ENCODE results near the gene C16orf54. TPM values are rescaled to one million over a fixed set of nuclear protein-coding genes. Genes with fewer than 3 reads are reported as not detected.
"Not testable (repeated sequence)": the region's sequence is repeated elsewhere in the genome, so short reads cannot be mapped to it uniquely, and the experiment has no call there.

The C16orf54 gene
- polyA plus RNA-seq, 3 donors: 0.14 to 0.29 (median 0.26) TPM

- not testable (repeated sequence) for DNase-seq (ENCODE audit: extremely low read depth in 1 of 11, low read depth in 9 of 11, low spot score in 4 of 11)
Measured at GRCh38 chr16:29695675-29696074, 50.1 kb downstream of the C16orf54 start.

- DNase-seq (ENCODE audit: extremely low read depth in 1 of 11, low read depth in 9 of 11, low spot score in 4 of 11): no peak
Measured at GRCh38 chr16:29694384-29695195, 51.2 kb downstream of the C16orf54 start.

- DNase-seq (ENCODE audit: extremely low read depth in 1 of 11, low read depth in 9 of 11, low spot score in 4 of 11): not testable (repeated sequence)
Measured at GRCh38 chr16:29692606-29693005, 53.2 kb downstream of the C16orf54 start.

Other genes starting within 250 kb of the C16orf54 start
- gene NPIPB12, start 239.6 kb downstream of the C16orf54 start, polyA plus RNA-seq (ENCODE audit: insufficient read length in 3 of 3): 10 to 100 TPM; 29.8 to 79.0 (median 45.9) TPM
- gene SPN, start 82.7 kb downstream of the C16orf54 start, polyA plus RNA-seq (ENCODE audit: insufficient read length in 3 of 3): 1 to 10 TPM; 1.9 to 2.8 (median 2.5) TPM
- gene QPRT, start 66.8 kb downstream of the C16orf54 start, polyA plus RNA-seq (ENCODE audit: insufficient read length in 3 of 3): 100 to 1,000 TPM; 134 to 182 (median 169) TPM
- gene ZG16, start 32.3 kb upstream of the C16orf54 start, polyA plus RNA-seq (ENCODE audit: insufficient read length in 3 of 3): under 1 TPM in 1 of 3 donors, not detected in 2; 0.09 TPM
- gene KIF22, start 44.8 kb upstream of the C16orf54 start, polyA plus RNA-seq (ENCODE audit: insufficient read length in 3 of 3): 10 to 100 TPM; 63.8 to 78.5 (median 71.9) TPM
- 100 to 1,000 TPM; 299 to 379 (median 301) TPM for gene MAZ, start 60.5 kb upstream of the C16orf54 start, polyA plus RNA-seq (ENCODE audit: insufficient read length in 3 of 3)
- gene PRRT2, start 66.2 kb upstream of the C16orf54 start, polyA plus RNA-seq (ENCODE audit: insufficient read length in 3 of 3): 10 to 100 TPM; 13.3 to 27.2 (median 18.1) TPM
- 10 to 100 TPM; 30.9 to 48.0 (median 42.0) TPM for gene PAGR1, start 70.2 kb upstream of the C16orf54 start, polyA plus RNA-seq (ENCODE audit: insufficient read length in 3 of 3)
- gene MVP, start 74.5 kb upstream of the C16orf54 start, polyA plus RNA-seq (ENCODE audit: insufficient read length in 3 of 3): 10 to 100 TPM; 13.6 to 29.9 (median 14.0) TPM
- 100 to 1,000 TPM in 2 of 3 donors, 10 to 100 TPM in 1; 83.8 to 110 (median 108) TPM for gene CDIPT, start 117.2 kb upstream of the C16orf54 start, polyA plus RNA-seq (ENCODE audit: insufficient read length in 3 of 3)
- gene SEZ6L2, start 153.6 kb upstream of the C16orf54 start, polyA plus RNA-seq (ENCODE audit: insufficient read length in 3 of 3): 10 to 100 TPM in 2 of 3 donors, 1 to 10 TPM in 1; 8.2 to 12.5 (median 12.4) TPM
- gene ASPHD1, start 154.5 kb upstream of the C16orf54 start, polyA plus RNA-seq (ENCODE audit: insufficient read length in 3 of 3): 1 to 10 TPM in 1 of 3 donors, under 1 TPM in 2; 0.47 to 1.3 (median 0.80) TPM
- 10 to 100 TPM; 15.2 to 31.7 (median 16.6) TPM for gene KCTD13, start 180.2 kb upstream of the C16orf54 start, polyA plus RNA-seq (ENCODE audit: insufficient read length in 3 of 3)
- 100 to 1,000 TPM in 2 of 3 donors, 10 to 100 TPM in 1; 98.3 to 120 (median 107) TPM for gene TMEM219, start 216.1 kb upstream of the C16orf54 start, polyA plus RNA-seq (ENCODE audit: insufficient read length in 3 of 3)
- gene TAOK2, start 227.9 kb upstream of the C16orf54 start, polyA plus RNA-seq (ENCODE audit: insufficient read length in 3 of 3): 10 to 100 TPM; 38.0 to 54.0 (median 52.6) TPM
- gene HIRIP3, start 249.6 kb upstream of the C16orf54 start, polyA plus RNA-seq (ENCODE audit: insufficient read length in 3 of 3): 10 to 100 TPM; 16.4 to 22.1 (median 19.3) TPM

Data from renal cortex interstitium (tissue), 11 donors.